A673 (cell line): ENCODE data around the gene IFRD1. TPM values are rescaled to one million over a fixed set of nuclear protein-coding genes. Genes with fewer than 3 reads are reported as not detected.

ENCODE experiments used
- BruUV-seq: library from RNA; stranded (reverse); fragments of 400-500 nt; replicated peaks from 2 replicates; lab custom pipeline; 2021; lab: Mats Ljungman, UMichigan
- CTCF ChIA-PET: fragments of 300-600 bp; sonication (Branson Sonifier 250); formaldehyde crosslinking; loops from one replicate; lab custom pipeline; 2022; ENCODE audit warnings: antibody characterized with exemption; lab: Charles Lee
- POLR2A ChIA-PET: fragments of 300-600 bp; sonication (Branson Sonifier 250); formaldehyde crosslinking; loops from one replicate; lab custom pipeline; 2022; ENCODE audit warnings: antibody characterized with exemption; ENCODE audit not compliant: low non-redundant PET; lab: Charles Lee
- DNase-seq: peaks from one replicate; pipeline ENCODE4 v3.0.0-alpha.2; 2015; ENCODE audit warnings: low spot score
- H3K27ac ChIP-seq: fragments of 200-600 bp; sonication (generic); 2 replicates; pipeline ENCODE4 v1.5.1; 2016; ENCODE audit warnings: mixed run types, low read depth, mild to moderate bottlenecking, mixed read lengths, antibody characterized with exemption, low read length; ENCODE audit not compliant: poor library complexity, severe bottlenecking
- H3K27me3 ChIP-seq: fragments of 200-600 bp; sonication (generic); replicated peaks from 2 replicates; pipeline ENCODE4 v1.6.1; 2017; ENCODE audit warnings: mixed run types, low read depth, mild to moderate bottlenecking, mixed read lengths, antibody characterized with exemption, low read length; ENCODE audit not compliant: insufficient read depth, poor library complexity
- H3K36me3 ChIP-seq: fragments of 200-600 bp; sonication (generic); 2 replicates; pipeline ENCODE4 v1.6.1; 2016; ENCODE audit warnings: mixed run types, mild to moderate bottlenecking, mixed read lengths, antibody characterized with exemption, low read length; ENCODE audit not compliant: insufficient read depth, poor library complexity, severe bottlenecking
- H3K4me1 ChIP-seq: fragments of 200-600 bp; sonication (generic); 2 replicates; pipeline ENCODE4 v1.6.1; 2017; ENCODE audit warnings: mixed run types, mild to moderate bottlenecking, mixed read lengths, antibody characterized with exemption, low read length; ENCODE audit not compliant: insufficient read depth, poor library complexity, severe bottlenecking
- H3K4me3 ChIP-seq: fragments of 200-600 bp; sonication (generic); 2 replicates; pipeline ENCODE4 v1.5.1; 2016; ENCODE audit warnings: low read depth, mixed run types, mild to moderate bottlenecking, mixed read lengths, low read length; ENCODE audit not compliant: poor library complexity, severe bottlenecking
- H3K9me3 ChIP-seq: fragments of 200-600 bp; sonication (generic); 2 replicates; pipeline ENCODE4 v1.6.1; 2016; ENCODE audit warnings: mixed run types, low read depth, mild to moderate bottlenecking, mixed read lengths, antibody characterized with exemption, low read length; ENCODE audit not compliant: poor library complexity, severe bottlenecking
- EZH2 ChIP-seq: fragments of 200-600 bp; sonication (generic); IDR thresholded peaks from 2 replicates; pipeline ENCODE4 v1.6.1; 2017; ENCODE audit warnings: borderline replicate concordance, low read depth, mild to moderate bottlenecking, mixed read lengths, antibody characterized with exemption, low read length; ENCODE audit not compliant: poor library complexity, severe bottlenecking
- intact Hi-C: fragments of 100-400 bp; cut with micrococcal nuclease; formaldehyde crosslinking; loops from one replicate; pipeline ENCODE4 v1.10.0; 2022; ENCODE audit not compliant: unreplicated experiment
- total RNA-seq: library from RNA; stranded (reverse); gene quantifications from 2 replicates; pipeline ENCODE4 v1.2.3, GENCODE V29; 2021
- TF ChIP-seq, protein P1 (sequence below): fragments of 300-800, 200-600 bp; sonication (generic); conservative IDR thresholded peaks from 2 replicates; pipeline ENCODE4 v1.5.1; 2017; ENCODE audit warnings: low read depth, mild to moderate bottlenecking, antibody characterized with exemption, low read length, moderate library complexity, mixed read lengths

Gene IFRD1
- total RNA-seq, 1 experiment from 2014 or later, result 79.9 TPM

DNA sequence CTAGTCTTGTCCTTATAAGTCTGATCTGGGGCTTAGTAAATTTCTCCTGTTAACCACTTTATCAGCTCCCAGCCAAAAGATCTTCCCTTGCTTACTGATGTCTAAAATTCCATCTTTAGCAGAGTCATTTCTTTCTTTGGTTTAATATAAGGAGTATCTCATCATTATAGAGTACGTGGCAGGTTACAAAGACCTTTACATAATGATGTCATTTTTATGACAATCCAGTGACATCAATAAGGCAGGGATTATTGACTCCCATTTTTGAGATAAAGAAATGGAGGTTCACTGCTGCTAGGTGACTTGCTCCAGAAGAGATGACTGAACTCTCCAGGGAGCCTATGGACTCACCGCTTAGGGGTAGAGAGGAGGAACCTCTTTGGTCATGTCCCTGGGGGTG, 8.1 kb upstream of the IFRD1 start:
- ChIA-PET POLR2A (no interaction called here), CTCF (no interaction called here)
- H3K9me3 ChIP-seq, result no peaks in the 10 kb centered on the region
- no peak overlapping the region for H3K4me3 ChIP-seq
- H3K27ac ChIP-seq, result no peak overlapping the region
- TF ChIP-seq, protein P1, sequence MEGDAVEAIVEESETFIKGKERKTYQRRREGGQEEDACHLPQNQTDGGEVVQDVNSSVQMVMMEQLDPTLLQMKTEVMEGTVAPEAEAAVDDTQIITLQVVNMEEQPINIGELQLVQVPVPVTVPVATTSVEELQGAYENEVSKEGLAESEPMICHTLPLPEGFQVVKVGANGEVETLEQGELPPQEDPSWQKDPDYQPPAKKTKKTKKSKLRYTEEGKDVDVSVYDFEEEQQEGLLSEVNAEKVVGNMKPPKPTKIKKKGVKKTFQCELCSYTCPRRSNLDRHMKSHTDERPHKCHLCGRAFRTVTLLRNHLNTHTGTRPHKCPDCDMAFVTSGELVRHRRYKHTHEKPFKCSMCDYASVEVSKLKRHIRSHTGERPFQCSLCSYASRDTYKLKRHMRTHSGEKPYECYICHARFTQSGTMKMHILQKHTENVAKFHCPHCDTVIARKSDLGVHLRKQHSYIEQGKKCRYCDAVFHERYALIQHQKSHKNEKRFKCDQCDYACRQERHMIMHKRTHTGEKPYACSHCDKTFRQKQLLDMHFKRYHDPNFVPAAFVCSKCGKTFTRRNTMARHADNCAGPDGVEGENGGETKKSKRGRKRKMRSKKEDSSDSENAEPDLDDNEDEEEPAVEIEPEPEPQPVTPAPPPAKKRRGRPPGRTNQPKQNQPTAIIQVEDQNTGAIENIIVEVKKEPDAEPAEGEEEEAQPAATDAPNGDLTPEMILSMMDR, result no peak
- no peak for TF ChIP-seq EZH2
- no peak for DNase-seq
- H3K27me3 ChIP-seq, result no peaks in the 10 kb centered on the region
- no TSS peak for BruUV-seq
- H3K36me3 ChIP-seq, result no peaks in the 10 kb centered on the region
- H3K4me1 ChIP-seq, result no peaks in the 10 kb centered on the region
- intact Hi-C loops, result no loop called here

DNA sequence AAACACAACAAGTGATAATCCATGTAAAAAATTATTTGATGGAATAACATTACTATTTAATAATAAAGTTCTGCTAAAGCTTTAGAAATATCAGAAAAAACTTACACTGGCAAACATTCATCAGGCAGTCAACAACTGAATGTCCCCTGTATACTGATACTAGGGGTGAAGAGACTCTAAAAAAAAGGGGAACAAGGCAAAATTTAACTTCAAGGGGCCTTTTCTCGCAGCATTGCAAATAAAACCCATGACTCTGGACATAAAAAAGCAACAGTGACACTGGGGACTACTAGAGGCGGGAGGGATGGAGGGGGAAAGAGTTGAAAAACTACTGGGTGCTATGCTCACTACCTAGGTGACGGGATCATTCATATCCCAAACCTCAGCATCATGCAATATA, 5.8 kb upstream of the IFRD1 start:
- Histone ChIP-seq H3K9me3 (no peaks in the 10 kb centered on the region), H3K36me3 (no peaks in the 10 kb centered on the region), H3K4me1 (no peaks in the 10 kb centered on the region), H3K4me3 (no peak overlapping the region), H3K27me3 (no peaks in the 10 kb centered on the region), H3K27ac (no peak overlapping the region)
- TF ChIP-seq EZH2, result no peak
- TF ChIP-seq, protein P1, result no peak
- BruUV-seq, result no TSS peak
- ChIA-PET POLR2A (no interaction called here), CTCF (no interaction called here)
- no peak for DNase-seq
- intact Hi-C loops, result no loop called here

DNA sequence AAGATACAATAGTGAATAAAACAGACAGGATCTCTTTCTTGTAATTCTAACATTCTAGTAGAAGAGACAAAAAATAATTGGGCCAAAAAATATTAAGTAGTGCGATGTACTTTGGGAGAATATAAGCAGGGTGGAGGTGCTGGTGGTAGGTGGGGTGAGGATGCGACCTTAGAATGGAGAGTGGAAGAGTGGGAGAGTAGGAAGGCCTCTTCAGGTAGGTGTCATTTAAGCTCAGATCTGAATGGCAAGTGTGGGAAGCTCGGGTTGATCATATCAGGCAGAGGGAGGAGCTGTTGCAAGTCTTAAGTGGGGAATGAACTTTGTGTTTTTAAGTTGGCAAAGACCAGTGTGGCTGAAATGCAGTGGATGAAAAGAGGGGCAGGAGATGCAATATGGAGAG, 3.8 kb upstream of the IFRD1 start:
- no peak for DNase-seq
- ChIA-PET CTCF (no interaction called here), POLR2A (no interaction called here)
- BruUV-seq, result no TSS peak
- Histone ChIP-seq H3K4me3 (no peak overlapping the region), H3K4me1 (no peaks in the 10 kb centered on the region), H3K36me3 (no peaks in the 10 kb centered on the region), H3K9me3 (no peaks in the 10 kb centered on the region), H3K27me3 (no peaks in the 10 kb centered on the region), H3K27ac (no peak overlapping the region)
- no peak for TF ChIP-seq EZH2
- TF ChIP-seq, protein P1, result no peak
- intact Hi-C loops, result no loop called here
